Neural crest cell (in vitro differentiated cells): ENCODE results near the gene SAE1. TPM values are rescaled to one million over a fixed set of nuclear protein-coding genes. Genes with fewer than 3 reads are reported as not detected.

Experiments used
- DNase-seq: peaks from one replicate; pipeline ENCODE4 v3.0.0; 2021; ENCODE audit warnings: low read depth, mixed read lengths, low spot score
- H3K27ac Mint-ChIP-seq: one replicate; pipeline ENCODE4 v1.8.0; 2021; ENCODE audit warnings: mild to moderate bottlenecking, mixed read lengths; ENCODE audit not compliant: unreplicated experiment
- H3K27me3 Mint-ChIP-seq: 2 replicates; pipeline ENCODE4 v1.8.0; 2021; ENCODE audit warnings: low read depth, mild to moderate bottlenecking, mixed read lengths
- H3K36me3 Mint-ChIP-seq: 2 replicates; pipeline ENCODE4 v1.8.0; 2021; ENCODE audit warnings: low read depth, mild to moderate bottlenecking, mixed read lengths
- H3K4me1 Mint-ChIP-seq: 2 replicates; pipeline ENCODE4 v1.8.0; 2021; ENCODE audit warnings: mixed read lengths
- H3K4me3 Mint-ChIP-seq: one replicate; pipeline ENCODE4 v1.8.0; 2021; ENCODE audit warnings: mild to moderate bottlenecking, mixed read lengths
- H3K9me3 Mint-ChIP-seq: 2 replicates; pipeline ENCODE4 v1.8.0; 2021; ENCODE audit warnings: mixed read lengths
- total RNA-seq: library from RNA; stranded (reverse); gene quantifications from 2 replicates; pipeline ENCODE4 v1.2.1, GENCODE V29; 2021
- TF ChIP-seq, protein P1 (sequence below): fragments of 200-600 bp; sonication (generic); conservative IDR thresholded peaks from 2 replicates; pipeline ENCODE4 v1.5.0; 2021; ENCODE audit warnings: antibody characterized with exemption, mild to moderate bottlenecking

SAE1 gene
- total RNA-seq, 1 donor from 2014 or later: 280 TPM

DNA sequence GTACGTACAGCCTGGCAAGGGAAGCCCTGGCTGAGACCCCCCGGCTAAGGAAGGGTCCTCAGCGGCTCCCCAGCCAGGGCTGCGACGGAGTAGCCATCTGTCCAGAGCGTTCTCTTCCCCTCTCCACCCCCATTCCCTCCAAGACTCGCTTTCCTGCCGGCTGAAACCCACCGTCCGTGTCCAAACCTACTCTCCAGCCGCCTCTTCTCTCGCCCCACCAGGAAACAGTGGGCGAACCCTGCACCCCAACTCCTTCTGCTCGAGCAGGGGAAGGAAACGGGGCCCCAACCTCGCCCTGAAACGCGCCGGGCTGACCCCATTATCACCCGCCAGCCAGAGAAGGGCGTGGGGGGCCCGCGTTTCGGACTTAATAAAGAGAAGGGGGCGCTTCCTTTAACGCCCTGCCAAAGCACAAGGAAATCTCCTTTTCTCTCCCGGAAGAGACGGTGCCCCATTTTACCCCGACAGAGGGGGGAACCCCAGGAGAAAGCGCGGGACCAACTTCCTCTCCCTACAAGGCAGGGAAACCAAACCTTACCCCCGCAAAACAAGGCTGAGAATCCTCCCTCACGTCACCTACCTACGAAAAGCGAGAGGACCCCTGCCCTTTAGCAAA lies 19.5 kb upstream of the SAE1 start:
- no peak for DNase-seq
- Mint-ChIP-seq H3K9me3 (no peaks in the 10 kb centered on the region), H3K36me3 (peaks cover 8% of the 10 kb centered on the region), H3K27me3 (peaks cover 5% of the 10 kb centered on the region), H3K4me3 (peak overlapping the region; percentile 93), H3K27ac (peak overlapping the region; percentile 96), H3K4me1 (peaks cover 59% of the 10 kb centered on the region)
- TF ChIP-seq, protein P1, sequence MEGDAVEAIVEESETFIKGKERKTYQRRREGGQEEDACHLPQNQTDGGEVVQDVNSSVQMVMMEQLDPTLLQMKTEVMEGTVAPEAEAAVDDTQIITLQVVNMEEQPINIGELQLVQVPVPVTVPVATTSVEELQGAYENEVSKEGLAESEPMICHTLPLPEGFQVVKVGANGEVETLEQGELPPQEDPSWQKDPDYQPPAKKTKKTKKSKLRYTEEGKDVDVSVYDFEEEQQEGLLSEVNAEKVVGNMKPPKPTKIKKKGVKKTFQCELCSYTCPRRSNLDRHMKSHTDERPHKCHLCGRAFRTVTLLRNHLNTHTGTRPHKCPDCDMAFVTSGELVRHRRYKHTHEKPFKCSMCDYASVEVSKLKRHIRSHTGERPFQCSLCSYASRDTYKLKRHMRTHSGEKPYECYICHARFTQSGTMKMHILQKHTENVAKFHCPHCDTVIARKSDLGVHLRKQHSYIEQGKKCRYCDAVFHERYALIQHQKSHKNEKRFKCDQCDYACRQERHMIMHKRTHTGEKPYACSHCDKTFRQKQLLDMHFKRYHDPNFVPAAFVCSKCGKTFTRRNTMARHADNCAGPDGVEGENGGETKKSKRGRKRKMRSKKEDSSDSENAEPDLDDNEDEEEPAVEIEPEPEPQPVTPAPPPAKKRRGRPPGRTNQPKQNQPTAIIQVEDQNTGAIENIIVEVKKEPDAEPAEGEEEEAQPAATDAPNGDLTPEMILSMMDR: no peak

GRCh38 chr19:47111682-47112165 lies 18.9 kb upstream of the SAE1 start:
- Mint-ChIP-seq H3K27me3 (peaks cover 5% of the 10 kb centered on the region), H3K9me3 (no peaks in the 10 kb centered on the region), H3K4me1 (peaks cover 53% of the 10 kb centered on the region), H3K27ac (peak overlapping the region; percentile 96), H3K36me3 (peaks cover 8% of the 10 kb centered on the region), H3K4me3 (peak overlapping the region; percentile 93)
- no peak for DNase-seq
- TF ChIP-seq, protein P1: no peak

GRCh38 chr19:47112166-47112996 lies 18.3 kb upstream of the SAE1 start:
- peak overlapping the region; percentile 99 for H3K27ac Mint-ChIP-seq

DNA sequence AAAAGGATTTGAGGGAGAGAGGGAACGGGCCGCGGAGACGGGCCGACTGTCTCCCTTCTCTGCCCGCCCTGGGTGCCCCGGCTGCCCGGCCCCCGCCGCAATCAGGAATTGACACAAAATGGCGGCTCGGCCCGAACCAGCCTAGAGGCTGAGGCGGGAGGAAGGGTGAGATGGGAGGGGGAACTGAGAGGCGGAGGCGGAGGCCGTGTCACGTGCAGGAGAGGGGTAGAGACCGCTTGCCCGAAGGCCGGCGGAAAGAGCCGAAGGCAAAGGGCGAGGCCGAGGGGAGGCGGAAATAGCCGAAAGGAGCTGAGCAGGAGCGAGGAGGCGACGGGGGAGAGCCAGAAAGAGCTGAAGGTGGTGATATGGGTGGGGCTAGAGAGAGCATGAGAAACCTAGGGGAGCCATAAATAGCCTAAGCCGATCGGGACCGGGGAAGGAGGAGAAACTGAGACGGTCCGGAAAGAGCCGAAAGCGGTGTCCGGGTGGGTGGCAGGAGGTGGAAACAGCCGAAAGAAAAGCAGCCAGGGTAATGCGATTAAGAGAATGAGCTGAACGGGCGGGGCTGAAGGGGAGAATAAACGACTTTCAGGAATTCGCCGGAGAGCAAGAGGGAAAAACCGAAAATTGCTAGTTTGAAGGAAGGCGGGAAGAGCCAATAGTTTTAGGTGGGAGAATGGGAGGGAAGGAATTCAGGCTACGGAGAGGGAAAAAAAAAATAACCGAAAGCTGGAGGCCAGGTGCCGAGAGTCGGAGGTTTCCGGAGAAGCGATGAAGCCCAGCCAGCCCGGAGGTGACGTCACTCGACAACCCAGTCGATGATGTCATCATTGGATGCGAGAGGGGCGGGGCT lies 17.4 kb upstream of the SAE1 start, which contains the start of gene ZC3H4:
Gene ZC3H4, minus strand, starts transcription at position 780 of the 853 bp plus-strand sequence. CDS start 1,192 bp downstream, outside the sequence.
- Mint-ChIP-seq H3K9me3 (no peaks in the 10 kb centered on the region), H3K4me3 (peak within 1 kb of the TSS; percentile 93), H3K4me1 (peaks cover 38% of the 10 kb centered on the region), H3K36me3 (peaks cover 8% of the 10 kb centered on the region), H3K27me3 (peaks cover 5% of the 10 kb centered on the region), H3K27ac (peak within 1 kb of the TSS; percentile 99)
- TF ChIP-seq, protein P1: no peak
- DNase-seq: peak; percentile 97

More at GRCh38 chr19:47112166-47112996, 18.3 kb upstream of the SAE1 start:
- Mint-ChIP-seq H3K9me3 (no peaks in the 10 kb centered on the region), H3K4me1 (peaks cover 46% of the 10 kb centered on the region), H3K36me3 (peaks cover 8% of the 10 kb centered on the region), H3K4me3 (peak overlapping the region; percentile 93), H3K27me3 (peaks cover 5% of the 10 kb centered on the region)
- peak; percentile 71 for DNase-seq
- TF ChIP-seq, protein P1: no peak
